ENCODE results near the gene CREBBP. TPM values are rescaled to one million over a fixed set of nuclear protein-coding genes. Genes with fewer than 3 reads are reported as not detected.
"Not testable (repeated sequence)": the region's sequence is repeated elsewhere in the genome, so short reads cannot be mapped to it uniquely, and the experiment has no call there.

The CREBBP gene
- total RNA-seq (11.6 TPM), polyA plus RNA-seq (20.7 TPM)
- long read RNA-seq, donor 1 = 0 reads
- long read RNA-seq, donor 2 = 0 reads
- long read RNA-seq, donor 3, partial matches to known transcripts = 7 of 11 reads
- long read RNA-seq, donor 3, other reads (novel, unspliced or antisense) = 0 of 11 reads
- long read RNA-seq, donor 4, transcript CREBBP-204 (3 exons, 548 nt) = major isoform, 8 of 10 reads
- long read RNA-seq, donor 4, partial matches to known transcripts = 0 of 10 reads
- long read RNA-seq, donor 4, other reads (novel, unspliced or antisense) = 0 of 10 reads
- long read RNA-seq, donor 5, transcript CREBBP-204 (3 exons, 548 nt) = major isoform, 5 of 10 reads
- long read RNA-seq, donor 5, partial matches to known transcripts = 5 of 10 reads
- long read RNA-seq, donor 5, other reads (novel, unspliced or antisense) = 0 of 10 reads
- long read RNA-seq, donor 6, full-length matches to known transcripts = 3 of 15 reads
- long read RNA-seq, donor 6, partial matches to known transcripts = 12 of 15 reads
- long read RNA-seq, donor 6, other reads (novel, unspliced or antisense) = 0 of 15 reads
- long read RNA-seq, donor 7, partial matches to known transcripts = 9 of 13 reads
- long read RNA-seq, donor 7, other reads (novel, unspliced or antisense) = 0 of 13 reads
- long read RNA-seq, donor 8, partial matches to known transcripts = 0 of 2 reads
- long read RNA-seq, donor 8, other reads (novel, unspliced or antisense) = 0 of 2 reads
- long read RNA-seq, donor 9, partial matches to known transcripts = 6 of 11 reads
- long read RNA-seq, donor 9, other reads (novel, unspliced or antisense) = 0 of 11 reads
- long read RNA-seq, donor 10, partial matches to known transcripts = 0 of 4 reads
- long read RNA-seq, donor 10, other reads (novel, unspliced or antisense) = 0 of 4 reads

- peaks cover 10 to 29% of the 10 kb centered on the region in 2 donors for H3K27me3 ChIP-seq (ENCODE audit: control insufficient read depth in 2 of 2, insufficient read depth in 1 of 2, low read length in 1 of 2)
- H3K36me3 ChIP-seq (ENCODE audit: control insufficient read depth in 2 of 2, insufficient read depth in 2 of 2, low read length in 1 of 2) = peaks cover 0 to 8% of the 10 kb centered on the region in 2 donors
- H3K4me3 ChIP-seq (ENCODE audit: low read length in 2 of 2) = peak within 1 kb of the TSS; percentile 84 to 96
- WGBS = 7% methylated on average over 96 of the region's 96 CpGs
- no peaks in the 10 kb centered on the region for H3K9me3 ChIP-seq (ENCODE audit: control insufficient read depth in 2 of 2, insufficient read depth in 1 of 2, low read length in 1 of 2)
- peak within 1 kb of the TSS; percentile 17 to 95 for H3K27ac ChIP-seq (ENCODE audit: low read depth in 1 of 2, low read length in 1 of 2)
- DNase-seq (ENCODE audit: low read depth in 6 of 9, low spot score in 9 of 9) = peak; percentile 43 to 95 (median 85)
- peaks cover 4 to 24% of the 10 kb centered on the region in 2 donors for H3K4me1 ChIP-seq (ENCODE audit: control insufficient read depth in 2 of 2, insufficient read depth in 2 of 2, low read length in 2 of 2)
Observed at GRCh38 chr16:3880623-3881498, at the start of gene CREBBP. Gene CREBBP, minus strand, starts transcription at chr16:3880713. Its CDS starts 797 bp downstream, at chr16:3879916.

- H3K36me3 ChIP-seq (ENCODE audit: control insufficient read depth in 2 of 2, insufficient read depth in 2 of 2, low read length in 1 of 2); H3K27me3 ChIP-seq (ENCODE audit: control insufficient read depth in 2 of 2, insufficient read depth in 1 of 2, low read length in 1 of 2); DNase-seq (ENCODE audit: low read depth in 6 of 9, low spot score in 9 of 9); H3K4me1 ChIP-seq (ENCODE audit: control insufficient read depth in 2 of 2, insufficient read depth in 2 of 2, low read length in 2 of 2); H3K27ac ChIP-seq (ENCODE audit: low read depth in 1 of 2, low read length in 1 of 2); H3K4me3 ChIP-seq (ENCODE audit: low read length in 2 of 2); H3K9me3 ChIP-seq (ENCODE audit: control insufficient read depth in 2 of 2, insufficient read depth in 1 of 2, low read length in 1 of 2): not testable (repeated sequence)
- 92% methylated on average over 2 of the region's 2 CpGs for WGBS
Observed at GRCh38 chr16:3927147-3927546, 46.6 kb upstream of the CREBBP start.

GRCh38 chr16:3924763-3925162 lies 44.2 kb upstream of the CREBBP start:
- peaks cover 0 to 7% of the 10 kb centered on the region in 2 donors for H3K9me3 ChIP-seq (ENCODE audit: control insufficient read depth in 2 of 2, insufficient read depth in 1 of 2, low read length in 1 of 2)
- DNase-seq (ENCODE audit: low read depth in 6 of 9, low spot score in 9 of 9) = no peak
- H3K4me1 ChIP-seq (ENCODE audit: control insufficient read depth in 2 of 2, insufficient read depth in 2 of 2, low read length in 2 of 2) = no peaks in the 10 kb centered on the region
- H3K4me3 ChIP-seq (ENCODE audit: low read length in 2 of 2) = no peak overlapping the region
- H3K27ac ChIP-seq (ENCODE audit: low read depth in 1 of 2, low read length in 1 of 2) = no peak overlapping the region
- no peaks in the 10 kb centered on the region for H3K36me3 ChIP-seq (ENCODE audit: control insufficient read depth in 2 of 2, insufficient read depth in 2 of 2, low read length in 1 of 2)
- peaks cover 0 to 4% of the 10 kb centered on the region in 2 donors for H3K27me3 ChIP-seq (ENCODE audit: control insufficient read depth in 2 of 2, insufficient read depth in 1 of 2, low read length in 1 of 2)

GRCh38 chr16:3922241-3922640 lies 41.7 kb upstream of the CREBBP start:
- DNase-seq (ENCODE audit: low read depth in 6 of 9, low spot score in 9 of 9) = no peak
- WGBS = 61% methylated on average over 13 of the region's 13 CpGs

GRCh38 chr16:3920206-3920605 lies 39.7 kb upstream of the CREBBP start:
- H3K27me3 ChIP-seq (ENCODE audit: control insufficient read depth in 2 of 2, insufficient read depth in 1 of 2, low read length in 1 of 2) = peaks cover 0 to 4% of the 10 kb centered on the region in 2 donors
- no peak overlapping the region for H3K27ac ChIP-seq (ENCODE audit: low read depth in 1 of 2, low read length in 1 of 2)
- H3K36me3 ChIP-seq (ENCODE audit: control insufficient read depth in 2 of 2, insufficient read depth in 2 of 2, low read length in 1 of 2) = no peaks in the 10 kb centered on the region
- WGBS = 92% methylated on average over 8 of the region's 8 CpGs
- no peak overlapping the region for H3K4me3 ChIP-seq (ENCODE audit: low read length in 2 of 2)
- DNase-seq (ENCODE audit: low read depth in 6 of 9, low spot score in 9 of 9) = no peak
- H3K9me3 ChIP-seq (ENCODE audit: control insufficient read depth in 2 of 2, insufficient read depth in 1 of 2, low read length in 1 of 2) = peaks cover 4 to 26% of the 10 kb centered on the region in 2 donors
- no peaks in the 10 kb centered on the region for H3K4me1 ChIP-seq (ENCODE audit: control insufficient read depth in 2 of 2, insufficient read depth in 2 of 2, low read length in 2 of 2)

More at GRCh38 chr16:3922241-3922640, 41.7 kb upstream of the CREBBP start:
- H3K9me3 ChIP-seq (ENCODE audit: control insufficient read depth in 2 of 2, insufficient read depth in 1 of 2, low read length in 1 of 2) = peaks cover 4 to 22% of the 10 kb centered on the region in 2 donors
- no peaks in the 10 kb centered on the region for H3K36me3 ChIP-seq (ENCODE audit: control insufficient read depth in 2 of 2, insufficient read depth in 2 of 2, low read length in 1 of 2)
- H3K27ac ChIP-seq (ENCODE audit: low read depth in 1 of 2, low read length in 1 of 2) = no peak overlapping the region
- H3K4me3 ChIP-seq (ENCODE audit: low read length in 2 of 2) = no peak overlapping the region
- H3K27me3 ChIP-seq (ENCODE audit: control insufficient read depth in 2 of 2, insufficient read depth in 1 of 2, low read length in 1 of 2) = peaks cover 0 to 4% of the 10 kb centered on the region in 2 donors
- no peaks in the 10 kb centered on the region for H3K4me1 ChIP-seq (ENCODE audit: control insufficient read depth in 2 of 2, insufficient read depth in 2 of 2, low read length in 2 of 2)

- Histone ChIP-seq H3K36me3 (ENCODE audit: control insufficient read depth in 2 of 2, insufficient read depth in 2 of 2, low read length in 1 of 2) (no peaks in the 10 kb centered on the region), H3K27me3 (ENCODE audit: control insufficient read depth in 2 of 2, insufficient read depth in 1 of 2, low read length in 1 of 2) (peaks cover 0 to 4% of the 10 kb centered on the region in 2 donors), H3K4me1 (ENCODE audit: control insufficient read depth in 2 of 2, insufficient read depth in 2 of 2, low read length in 2 of 2) (no peaks in the 10 kb centered on the region), H3K27ac (ENCODE audit: low read depth in 1 of 2, low read length in 1 of 2) (no peak overlapping the region), H3K9me3 (ENCODE audit: control insufficient read depth in 2 of 2, insufficient read depth in 1 of 2, low read length in 1 of 2) (peaks cover 4 to 26% of the 10 kb centered on the region in 2 donors), H3K4me3 (ENCODE audit: low read length in 2 of 2) (no peak overlapping the region)
- WGBS = 90% methylated on average over 6 of the region's 6 CpGs
- no peak for DNase-seq (ENCODE audit: low read depth in 6 of 9, low spot score in 9 of 9)
Observed at GRCh38 chr16:3919413-3919812, 38.9 kb upstream of the CREBBP start.

GRCh38 chr16:3915426-3916260 lies 35.1 kb upstream of the CREBBP start:
- Histone ChIP-seq H3K4me3 (ENCODE audit: low read length in 2 of 2) (no peak overlapping the region), H3K27me3 (ENCODE audit: control insufficient read depth in 2 of 2, insufficient read depth in 1 of 2, low read length in 1 of 2) (no peaks in the 10 kb centered on the region), H3K27ac (ENCODE audit: low read depth in 1 of 2, low read length in 1 of 2) (no peak overlapping the region), H3K36me3 (ENCODE audit: control insufficient read depth in 2 of 2, insufficient read depth in 2 of 2, low read length in 1 of 2) (no peaks in the 10 kb centered on the region), H3K4me1 (ENCODE audit: control insufficient read depth in 2 of 2, insufficient read depth in 2 of 2, low read length in 2 of 2) (no peaks in the 10 kb centered on the region), H3K9me3 (ENCODE audit: control insufficient read depth in 2 of 2, insufficient read depth in 1 of 2, low read length in 1 of 2) (peaks cover 4 to 26% of the 10 kb centered on the region in 2 donors)
- DNase-seq (ENCODE audit: low read depth in 6 of 9, low spot score in 9 of 9) = no peak
- WGBS = 94% methylated on average over 17 of the region's 17 CpGs

- Histone ChIP-seq H3K4me3 (ENCODE audit: low read length in 2 of 2) (no peak overlapping the region), H3K27ac (ENCODE audit: low read depth in 1 of 2, low read length in 1 of 2) (no peak overlapping the region), H3K9me3 (ENCODE audit: control insufficient read depth in 2 of 2, insufficient read depth in 1 of 2, low read length in 1 of 2) (peaks cover 2 to 10% of the 10 kb centered on the region in 2 donors), H3K27me3 (ENCODE audit: control insufficient read depth in 2 of 2, insufficient read depth in 1 of 2, low read length in 1 of 2) (no peaks in the 10 kb centered on the region), H3K36me3 (ENCODE audit: control insufficient read depth in 2 of 2, insufficient read depth in 2 of 2, low read length in 1 of 2) (no peaks in the 10 kb centered on the region), H3K4me1 (ENCODE audit: control insufficient read depth in 2 of 2, insufficient read depth in 2 of 2, low read length in 2 of 2) (no peaks in the 10 kb centered on the region)
- 87% methylated on average over 6 of the region's 6 CpGs for WGBS
- DNase-seq (ENCODE audit: low read depth in 6 of 9, low spot score in 9 of 9) = no peak
Observed at GRCh38 chr16:3912897-3913296, 32.4 kb upstream of the CREBBP start.
